Keratinocyte (primary cell): ENCODE measurements around the gene NMNAT1. TPM values are rescaled to one million over a fixed set of nuclear protein-coding genes. Genes with fewer than 3 reads are reported as not detected.

Experiments
- DNase-seq: peaks from one replicate; pipeline ENCODE4 v3.0.0-alpha.2; 2011; ENCODE audit warnings: low read depth, missing footprints, low spot score
- FAIRE-seq: peaks from 2 replicates; lab custom pipeline; 2011; peaks lifted over from hg19 to GRCh38; lab: Jason Lieb, UNC
- H2AFZ ChIP-seq: 2 replicates; pipeline ENCODE4 v1.6.0; 2012; ENCODE audit warnings: low read length, control low read depth, inconsistent platforms; ENCODE audit not compliant: control insufficient read depth
- H3K27ac ChIP-seq: 2 replicates; pipeline ENCODE4 v1.5.1; 2011; ENCODE audit warnings: low read length; ENCODE audit not compliant: control insufficient read depth, insufficient read depth
- H3K27me3 ChIP-seq: 3 replicates; pipeline ENCODE4 v1.6.0; 2011; ENCODE audit warnings: low read length; ENCODE audit not compliant: control insufficient read depth, insufficient read depth; ENCODE audit errors: extremely low read depth
- H3K36me3 ChIP-seq, 2 experiments: 2 replicates in 1 of 2; 3 replicates in 1 of 2; pipeline ENCODE4 v1.5.1; 2011; ENCODE audit warnings: low read length in 2 of 2, mild to moderate bottlenecking in 1 of 2; ENCODE audit not compliant: control insufficient read depth in 2 of 2, insufficient read depth in 2 of 2; ENCODE audit errors: extremely low read depth in 1 of 2
- H3K4me1 ChIP-seq: 3 replicates; pipeline ENCODE4 v1.5.1; 2011; ENCODE audit warnings: low read length; ENCODE audit not compliant: control insufficient read depth, insufficient read depth; ENCODE audit errors: extremely low read depth
- H3K4me2 ChIP-seq: 3 replicates; pipeline ENCODE4 v1.6.0; 2011; ENCODE audit warnings: low read depth, low read length; ENCODE audit not compliant: control insufficient read depth, insufficient read depth; ENCODE audit errors: extremely low read depth
- H3K4me3 ChIP-seq, 3 experiments: fragments of 200-600 bp in 1 of 3; sonication (generic) in 1 of 3; 2 replicates in 2 of 3; 3 replicates in 1 of 3; pipeline ENCODE4 v1.5.1; 2011 to 2016; ENCODE audit warnings: low read length in 3 of 3, mild to moderate bottlenecking in 3 of 3, control low read depth in 2 of 3, inconsistent platforms in 1 of 3, low read depth in 1 of 3, mixed read lengths in 1 of 3, mixed run types in 1 of 3, moderate library complexity in 1 of 3; ENCODE audit not compliant: control insufficient read depth in 2 of 3, insufficient read depth in 2 of 3; ENCODE audit errors: extremely low read depth in 1 of 3
- H3K79me2 ChIP-seq: 2 replicates; pipeline ENCODE4 v1.6.0; 2012; ENCODE audit warnings: low read length; ENCODE audit not compliant: control insufficient read depth, insufficient read depth
- H3K9ac ChIP-seq: 3 replicates; pipeline ENCODE4 v1.6.0; 2011; ENCODE audit warnings: low read length; ENCODE audit not compliant: control insufficient read depth, insufficient read depth; ENCODE audit errors: extremely low read depth
- H3K9me1 ChIP-seq: 3 replicates; pipeline ENCODE4 v1.6.0; 2011; ENCODE audit warnings: low read length; ENCODE audit not compliant: control insufficient read depth, insufficient read depth; ENCODE audit errors: extremely low read depth
- H3K9me3 ChIP-seq: 2 replicates; pipeline ENCODE4 v1.5.1; 2012; ENCODE audit warnings: low read depth, low read length; ENCODE audit not compliant: control insufficient read depth
- H4K20me1 ChIP-seq: 3 replicates; pipeline ENCODE4 v1.6.0; 2011; ENCODE audit warnings: low read length; ENCODE audit not compliant: control insufficient read depth, insufficient read depth; ENCODE audit errors: extremely low read depth
- EZH2 ChIP-seq: IDR thresholded peaks from one replicate; pipeline ENCODE4 v1.6.1; 2012; ENCODE audit warnings: inconsistent platforms, mild to moderate bottlenecking, low read length, moderate library complexity
- dilution Hi-C: fragments of 300-500 bp; cut with MboI; formaldehyde crosslinking; loops from one replicate; pipeline ENCODE4 v1.7.0; 2020; ENCODE audit warnings: low sequenced_read_pairs; ENCODE audit not compliant: extremely low pct_ligation_motif_present
- polyA plus RNA-seq, 5 experiments: library from polyadenylated mRNA; depleted of rRNA in 3 of 5; stranded (reverse) in 3 of 5; stranded (forward) in 1 of 5; unstranded in 1 of 5; fragments of >200 nt; gene quantifications; 1 replicate in 1 of 5; 2 replicates in 3 of 5; 3 replicates in 1 of 5; pipeline versions ENCODE4 v1.2.1 to v1.2.3, GENCODE V29; 2011 to 2012; ENCODE audit warnings: missing spikeins in 2 of 5, low read depth in 1 of 5, low replicate concordance in 1 of 5
- TF ChIP-seq, protein P1 (sequence below), 3 experiments: IDR thresholded peaks in 1 of 3; conservative IDR thresholded peaks in 1 of 3; optimal IDR thresholded peaks in 1 of 3; 2 replicates in 2 of 3; 3 replicates in 1 of 3; pipeline versions ENCODE3 to v1.5.1; 2011; ENCODE audit warnings: low read length in 3 of 3, mild to moderate bottlenecking in 3 of 3, moderate library complexity in 2 of 3, control low read depth in 1 of 3, inconsistent platforms in 1 of 3; ENCODE audit not compliant: insufficient read depth in 2 of 3; ENCODE audit errors: extremely low read depth in 1 of 3

The NMNAT1 gene
- polyA plus RNA-seq, 1 donor (not counting 4 experiments of a cell fraction or from before 2014, with no cell fraction given): 16.2 TPM

DNA sequence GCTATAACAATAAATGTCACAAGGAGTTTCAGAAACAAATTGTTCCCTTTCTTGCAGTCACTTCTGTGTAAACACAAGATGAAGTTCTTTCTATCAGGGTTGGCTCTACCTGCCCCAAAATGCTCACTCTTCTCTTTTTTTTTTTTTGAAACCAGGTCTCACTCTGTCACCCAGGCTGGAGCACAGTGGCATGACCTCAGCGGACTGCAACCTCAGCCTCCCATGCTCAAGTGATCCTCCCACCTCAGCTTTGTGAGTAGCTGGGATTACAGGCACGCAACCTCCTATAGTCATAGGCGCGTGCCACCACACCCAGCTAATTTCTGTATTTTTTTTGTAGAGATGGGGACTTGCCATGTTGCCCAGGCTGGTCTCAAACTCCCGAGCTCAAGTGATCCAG is 22.7 kb upstream of the NMNAT1 start:
- Histone ChIP-seq H2AFZ (no peak overlapping the region), H3K4me1 (no peaks in the 10 kb centered on the region), H3K27me3 (no peaks in the 10 kb centered on the region), H3K9ac (no peak overlapping the region), H3K4me3 (no peak overlapping the region), H3K79me2 (no peaks in the 10 kb centered on the region), H3K27ac (no peak overlapping the region), H3K9me1 (no peaks in the 10 kb centered on the region), H4K20me1 (no peaks in the 10 kb centered on the region), H3K9me3 (no peaks in the 10 kb centered on the region), H3K4me2 (no peak overlapping the region), H3K36me3 (no peaks in the 10 kb centered on the region)
- no peak for TF ChIP-seq EZH2
- TF ChIP-seq, protein P1, sequence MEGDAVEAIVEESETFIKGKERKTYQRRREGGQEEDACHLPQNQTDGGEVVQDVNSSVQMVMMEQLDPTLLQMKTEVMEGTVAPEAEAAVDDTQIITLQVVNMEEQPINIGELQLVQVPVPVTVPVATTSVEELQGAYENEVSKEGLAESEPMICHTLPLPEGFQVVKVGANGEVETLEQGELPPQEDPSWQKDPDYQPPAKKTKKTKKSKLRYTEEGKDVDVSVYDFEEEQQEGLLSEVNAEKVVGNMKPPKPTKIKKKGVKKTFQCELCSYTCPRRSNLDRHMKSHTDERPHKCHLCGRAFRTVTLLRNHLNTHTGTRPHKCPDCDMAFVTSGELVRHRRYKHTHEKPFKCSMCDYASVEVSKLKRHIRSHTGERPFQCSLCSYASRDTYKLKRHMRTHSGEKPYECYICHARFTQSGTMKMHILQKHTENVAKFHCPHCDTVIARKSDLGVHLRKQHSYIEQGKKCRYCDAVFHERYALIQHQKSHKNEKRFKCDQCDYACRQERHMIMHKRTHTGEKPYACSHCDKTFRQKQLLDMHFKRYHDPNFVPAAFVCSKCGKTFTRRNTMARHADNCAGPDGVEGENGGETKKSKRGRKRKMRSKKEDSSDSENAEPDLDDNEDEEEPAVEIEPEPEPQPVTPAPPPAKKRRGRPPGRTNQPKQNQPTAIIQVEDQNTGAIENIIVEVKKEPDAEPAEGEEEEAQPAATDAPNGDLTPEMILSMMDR (optimal IDR thresholded peaks at IDR 0.05 in 1 of 3, IDR thresholded peaks at IDR 0.05 in 1 of 3, conservative IDR thresholded peaks at IDR 0.05 in 1 of 3; ENCODE audit: extremely low read depth in 1 of 3, insufficient read depth in 2 of 3, low read length in 3 of 3): no peak
- DNase-seq (no peak), FAIRE-seq (no peak)
- dilution Hi-C loops: no loop called here

DNA sequence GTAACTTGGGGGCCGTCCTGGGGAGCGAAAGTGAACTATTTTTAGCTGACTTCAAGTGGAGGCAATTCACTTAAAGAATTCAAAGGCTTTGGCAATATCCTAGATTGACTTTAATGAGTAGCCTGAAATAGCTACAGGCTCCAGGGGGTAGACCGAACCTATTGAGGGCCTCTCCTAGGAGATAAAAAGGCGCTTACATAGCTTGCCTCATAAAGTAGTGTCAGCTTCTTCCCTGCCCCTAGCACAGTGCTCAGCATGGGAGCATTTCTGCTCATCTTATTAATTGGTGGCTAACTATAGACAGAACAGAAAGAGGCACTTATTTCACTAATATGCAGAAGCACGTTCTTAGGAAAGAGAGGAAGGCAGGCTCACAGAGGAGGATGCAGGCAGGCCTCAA is 20.9 kb upstream of the NMNAT1 start:
- Histone ChIP-seq H3K4me3 (no peak overlapping the region), H3K9me1 (no peaks in the 10 kb centered on the region), H4K20me1 (no peaks in the 10 kb centered on the region), H3K27ac (no peak overlapping the region), H3K9ac (no peak overlapping the region), H3K36me3 (no peaks in the 10 kb centered on the region), H2AFZ (no peak overlapping the region), H3K9me3 (no peaks in the 10 kb centered on the region), H3K4me1 (no peaks in the 10 kb centered on the region), H3K27me3 (no peaks in the 10 kb centered on the region), H3K4me2 (no peak overlapping the region), H3K79me2 (no peaks in the 10 kb centered on the region)
- DNase-seq (no peak), FAIRE-seq (no peak)
- no peak for TF ChIP-seq EZH2
- TF ChIP-seq, protein P1 (optimal IDR thresholded peaks at IDR 0.05 in 1 of 3, IDR thresholded peaks at IDR 0.05 in 1 of 3, conservative IDR thresholded peaks at IDR 0.05 in 1 of 3; ENCODE audit: extremely low read depth in 1 of 3, insufficient read depth in 2 of 3, low read length in 3 of 3): no peak
- dilution Hi-C loops: no loop called here
